Right lobe of liver (tissue), 6 donors: ENCODE measurements around the gene SPCS2. TPM values are rescaled to one million over a fixed set of nuclear protein-coding genes. Genes with fewer than 3 reads are reported as not detected.

ENCODE experiments used
- ATAC-seq, 4 donors: fragments of 200-7000 bp; cut with Tn5 transposase; one replicate each; pipeline ENCODE4 v1.9.1; 2020; ENCODE audit warnings: mild to moderate bottlenecking in 4 of 4, moderate library complexity in 4 of 4
- DNase-seq, 3 donors: peaks; one replicate each; pipeline ENCODE4 v3.0.0-alpha.2; 2020
- H3K27ac ChIP-seq, 3 donors: fragments of 200-600 bp; one replicate each; pipeline ENCODE4 v1.8.0; 2022
- H3K27me3 ChIP-seq, 2 donors: fragments of 200-600 bp; one replicate each; pipeline ENCODE4 v1.8.0; 2022
- H3K36me3 ChIP-seq, 4 donors: fragments of 200-600 bp; sonication (generic) in 1 of 4; one replicate each; pipeline versions ENCODE4 v1.5.1 to v1.8.0; 2017 to 2022; ENCODE audit warnings: control low read depth in 1 of 4
- H3K4me1 ChIP-seq, 4 donors: fragments of 200-600 bp; sonication (generic) in 1 of 4; one replicate each; pipeline versions ENCODE4 v1.5.1 to v1.8.0; 2017 to 2022; ENCODE audit warnings: control low read depth in 1 of 4
- H3K4me3 ChIP-seq, 3 donors: fragments of 200-600 bp; one replicate each; pipeline ENCODE4 v1.8.0; 2022
- H3K9me3 ChIP-seq, 4 donors: fragments of 200-600 bp; sonication (generic) in 1 of 4; one replicate each; pipeline versions ENCODE4 v1.5.1 to v1.8.0; 2017 to 2022; ENCODE audit warnings: control low read depth in 1 of 4
- CTCF ChIP-seq, 4 donors: fragments of 200-600 bp in 3 of 4; fragments of 450-650 bp in 1 of 4; IDR thresholded peaks; one replicate each; pipeline versions ENCODE4 v1.5.1 to v1.8.0; 2016 to 2022; ENCODE audit warnings: antibody characterized with exemption in 4 of 4, mild to moderate bottlenecking in 2 of 4
- POLR2A ChIP-seq: fragments of 450-650 bp; IDR thresholded peaks from one replicate; pipeline ENCODE4 v1.6.1; 2017; ENCODE audit warnings: antibody characterized with exemption, mild to moderate bottlenecking
- WGBS: methylation state at CpG from one replicate; pipeline ENCODE4 v1.1.6; 2018; ENCODE audit warnings: low coverage, low lambda C conversion rate; ENCODE audit not compliant: insufficient coverage; ENCODE audit errors: missing lambda C conversion rate; 5-methylcytosine and 5-hydroxymethylcytosine counted together
- intact Hi-C, 2 donors: fragments of 100-400 bp; cut with DNase I; formaldehyde crosslinking; loops; one replicate each; pipeline versions ENCODE4 v1.11.2 to v1.14.1; 2022
- total RNA-seq, 6 experiments: library from RNA; depleted of rRNA in 2 of 6; stranded (reverse); fragments of >200 nt in 2 of 6; fragmentation: NEBNext Ultra II Directional in 3 of 6; extraction: Animal tissue kit (Norgen Biotek cat#: 25700) in 3 of 6; gene quantifications; one replicate each; pipeline versions ENCODE4 v1.1.0 to v1.2.4, GENCODE V29; 2016 to 2023
- donor health status: DM: no; HTN: yes; CAD: no.
- donor health status: DM: no; HTN: no; CAD: no.
- donor health status: DM: no; HTN: no; CAD: no.
- donor health status: DM: no; HTN: yes; CAD: no.
- donor health status: DM: no; HTN: yes; CAD: no.

SPCS2 gene
- total RNA-seq, 6 experiments from 2014 or later: 50.8 to 258 (median 107) TPM

GRCh38 chr11:74970852-74971395 lies 21.9 kb downstream of the SPCS2 start:
- H3K27ac ChIP-seq: no peak overlapping the region
- DNase-seq: no peak
- H3K9me3 ChIP-seq: no peaks in the 10 kb centered on the region
- intact Hi-C loops: no loop called here
- no peak overlapping the region for H3K4me3 ChIP-seq
- peaks cover 5 to 63% (median 19%) of the 10 kb centered on the region in 4 donors for H3K36me3 ChIP-seq
- 69% methylated on average over 1 of the region's 1 CpG for WGBS
- no peaks in the 10 kb centered on the region for H3K4me1 ChIP-seq
- TF ChIP-seq POLR2A (no peak), CTCF (IDR thresholded peaks at IDR 0.05) (no peak)
- H3K27me3 ChIP-seq: no peaks in the 10 kb centered on the region
- ATAC-seq: no peak

- intact Hi-C loops: no loop called here
- no peaks in the 10 kb centered on the region for H3K9me3 ChIP-seq
- no peaks in the 10 kb centered on the region for H3K27me3 ChIP-seq
- no peak overlapping the region for H3K27ac ChIP-seq
- ATAC-seq (no peak), DNase-seq (no peak)
- WGBS: 71% methylated on average over 6 of the region's 6 CpGs
- H3K36me3 ChIP-seq: peaks cover 5 to 67% (median 19%) of the 10 kb centered on the region in 4 donors
- no peaks in the 10 kb centered on the region for H3K4me1 ChIP-seq
- no peak overlapping the region for H3K4me3 ChIP-seq
- no peak for TF ChIP-seq CTCF (IDR thresholded peaks at IDR 0.05)
- no peak for TF ChIP-seq POLR2A
Observed at GRCh38 chr11:74971424-74971823, 22.4 kb downstream of the SPCS2 start.

GRCh38 chr11:74978041-74978440 lies 29.0 kb downstream of the SPCS2 start:
- H3K36me3 ChIP-seq: peaks cover 0 to 13% (median 4%) of the 10 kb centered on the region in 4 donors
- WGBS: 39% methylated on average over 4 of the region's 4 CpGs
- ATAC-seq (peak; percentile 68 to 77 (median 72)), DNase-seq (peak in 1 of 3 donors; percentile 55)
- peaks cover 0 to 18% (median 6%) of the 10 kb centered on the region in 4 donors for H3K4me1 ChIP-seq
- TF ChIP-seq POLR2A: no peak
- no peak for TF ChIP-seq CTCF (IDR thresholded peaks at IDR 0.05)
- no peaks in the 10 kb centered on the region for H3K27me3 ChIP-seq
- intact Hi-C loops: no loop called here
- no peaks in the 10 kb centered on the region for H3K9me3 ChIP-seq
- no peak overlapping the region for H3K4me3 ChIP-seq
- no peak overlapping the region for H3K27ac ChIP-seq

- Histone ChIP-seq H3K27me3 (no peaks in the 10 kb centered on the region), H3K4me1 (peaks cover 0 to 36% (median 14%) of the 10 kb centered on the region in 4 donors), H3K27ac (no peak overlapping the region), H3K4me3 (no peak overlapping the region), H3K36me3 (peaks cover 0 to 6% (median 0%) of the 10 kb centered on the region in 4 donors), H3K9me3 (no peaks in the 10 kb centered on the region)
- intact Hi-C loops: no loop called here
- ATAC-seq (peak in 1 of 4 donors; percentile 15), DNase-seq (no peak)
- 64% methylated on average over 2 of the region's 2 CpGs for WGBS
- TF ChIP-seq CTCF (IDR thresholded peaks at IDR 0.05): no peak
- TF ChIP-seq POLR2A: no peak
Observed at GRCh38 chr11:74980634-74981033, 31.6 kb downstream of the SPCS2 start.
